ENCODE data around the gene THAP12. TPM values are rescaled to one million over a fixed set of nuclear protein-coding genes. Genes with fewer than 3 reads are reported as not detected.

The THAP12 gene
- total and polyA plus RNA-seq, 11 donors: 9.5 to 29.3 (median 17.9) TPM

- intact Hi-C loops (cut with DNase I): no loop called here
- ATAC-seq (no peak), DNase-seq (no peak)
- Histone ChIP-seq H3K27me3 (no peaks in the 10 kb centered on the region), H3K27ac (peak overlapping the region in 3 of 12 donors; percentile 25 to 89 (median 76)), H3K4me3 (no peak overlapping the region), H3K36me3 (no peaks in the 10 kb centered on the region), H3K4me1 (peaks cover 0 to 39% (median 15%) of the 10 kb centered on the region in 12 donors), H3K9me3 (peaks cover 0 to 11% (median 0%) of the 10 kb centered on the region in 12 donors)
- 68 to 78% (median 76%) methylated on average over 1 of the region's 1 CpG for WGBS, 4 donors
- no peak for TF ChIP-seq CTCF (IDR thresholded peaks at IDR 0.05)
- TF ChIP-seq POLR2A (IDR thresholded peaks at IDR 0.05): no peak
Measured at GRCh38 chr11:76337469-76337868, 43.5 kb downstream of the THAP12 start.

GRCh38 chr11:76336597-76336996, 44.3 kb downstream of the THAP12 start:
- peaks cover 0 to 11% (median 0%) of the 10 kb centered on the region in 12 donors for H3K9me3 ChIP-seq
- H3K27ac ChIP-seq: peak overlapping the region in 1 of 12 donors; percentile 66
- no peak overlapping the region for H3K4me3 ChIP-seq
- peaks cover 0 to 39% (median 15%) of the 10 kb centered on the region in 12 donors for H3K4me1 ChIP-seq
- DNase-seq (no peak), ATAC-seq (no peak)
- TF ChIP-seq POLR2A (IDR thresholded peaks at IDR 0.05) (no peak), CTCF (IDR thresholded peaks at IDR 0.05) (no peak)
- WGBS, 4 donors: 86 to 90% (median 87%) methylated on average over 2 of the region's 2 CpGs
- no peaks in the 10 kb centered on the region for H3K36me3 ChIP-seq
- no peaks in the 10 kb centered on the region for H3K27me3 ChIP-seq
- intact Hi-C loops (cut with DNase I): no loop called here

- no peak for DNase-seq
- TF ChIP-seq POLR2A (IDR thresholded peaks at IDR 0.05) (no peak), CTCF (IDR thresholded peaks at IDR 0.05) (no peak)
- Histone ChIP-seq H3K36me3 (no peaks in the 10 kb centered on the region), H3K4me1 (peaks cover 0 to 39% (median 15%) of the 10 kb centered on the region in 12 donors), H3K27ac (peak overlapping the region in 1 of 12 donors; percentile 52), H3K4me3 (no peak overlapping the region), H3K9me3 (peaks cover 0 to 11% (median 0%) of the 10 kb centered on the region in 12 donors), H3K27me3 (no peaks in the 10 kb centered on the region)
- intact Hi-C loops (cut with DNase I): no loop called here
- ATAC-seq: peak in 1 of 4 donors; percentile 55
Measured at GRCh38 chr11:76335842-76336241, 45.1 kb downstream of the THAP12 start.

GRCh38 chr11:76334826-76335389, 46.0 kb downstream of the THAP12 start:
- ATAC-seq (no peak), DNase-seq (no peak)
- H3K27ac ChIP-seq: peak overlapping the region in 1 of 12 donors; percentile 52
- H3K27me3 ChIP-seq: no peaks in the 10 kb centered on the region
- no peak for TF ChIP-seq CTCF (IDR thresholded peaks at IDR 0.05)
- no peak for TF ChIP-seq POLR2A (IDR thresholded peaks at IDR 0.05)
- H3K9me3 ChIP-seq: peaks cover 0 to 11% (median 0%) of the 10 kb centered on the region in 12 donors
- H3K36me3 ChIP-seq: no peaks in the 10 kb centered on the region
- intact Hi-C loops (cut with DNase I): no loop called here
- WGBS, 4 donors: 92 to 99% (median 96%) methylated on average over 5 of the region's 5 CpGs
- no peak overlapping the region for H3K4me3 ChIP-seq
- peaks cover 0 to 37% (median 15%) of the 10 kb centered on the region in 12 donors for H3K4me1 ChIP-seq

All from heart left ventricle (tissue), 16 donors.